ENCODE results near the gene SFMBT1.

The SFMBT1 gene

GRCh38 chr3:52857864-52858263 lies 188.0 kb downstream of the SFMBT1 start:
- no peak for TF ChIP-seq CTCF (conservative IDR thresholded peaks at IDR 0.05; ENCODE audit: low read depth, low read length)
- H3K4me3 ChIP-seq (ENCODE audit: low read depth, low read length): no peak overlapping the region

GRCh38 chr3:52857133-52857532 lies 188.7 kb downstream of the SFMBT1 start:
- no peak for TF ChIP-seq CTCF (conservative IDR thresholded peaks at IDR 0.05; ENCODE audit: low read depth, low read length)
- no peak overlapping the region for H3K4me3 ChIP-seq (ENCODE audit: low read depth, low read length)
- no peak for DNase-seq (ENCODE audit: low read depth)

More at GRCh38 chr3:52857864-52858263, 188.0 kb downstream of the SFMBT1 start:
- DNase-seq (ENCODE audit: low read depth): no peak

- no peak for TF ChIP-seq CTCF (conservative IDR thresholded peaks at IDR 0.05; ENCODE audit: low read depth, low read length)
- H3K4me3 ChIP-seq (ENCODE audit: low read depth, low read length): no peak overlapping the region
- no peak for DNase-seq (ENCODE audit: low read depth)
Observed at GRCh38 chr3:52856666-52857065, 189.2 kb downstream of the SFMBT1 start.

GRCh38 chr3:52854013-52854412 lies 191.9 kb downstream of the SFMBT1 start:
- no peak for DNase-seq (ENCODE audit: low read depth)
- TF ChIP-seq CTCF (conservative IDR thresholded peaks at IDR 0.05; ENCODE audit: low read depth, low read length): no peak
- no peak overlapping the region for H3K4me3 ChIP-seq (ENCODE audit: low read depth, low read length)
